Activated T-helper 1 cell treated with anti-CD3 and anti-CD28 coated beads, Interleukin-12 subunit alpha, Interleukin-12 subunit beta, Interleukin-2, Interleukin-4 antibody, amounts not matched to agents 30 ng/mL and 10 ng/mL and 1 ng/mL, durations not matched to agents 14 hours and 24 hours and 36 hours (primary cell): ENCODE data around the gene RERE. TPM values are rescaled to one million over a fixed set of nuclear protein-coding genes. Genes with fewer than 3 reads are reported as not detected.

Source experiments
- DNase-seq: peaks from one replicate; pipeline ENCODE4 v3.0.0; 2021; ENCODE audit warnings: low spot score
- H3K27ac Mint-ChIP-seq: one replicate; pipeline ENCODE4 v1.8.0; 2021; ENCODE audit warnings: mild to moderate bottlenecking, mixed read lengths
- H3K27me3 Mint-ChIP-seq: one replicate; pipeline ENCODE4 v1.8.0; 2022; ENCODE audit warnings: mild to moderate bottlenecking, moderate library complexity, mixed read lengths; ENCODE audit not compliant: insufficient read depth
- H3K36me3 Mint-ChIP-seq: one replicate; pipeline ENCODE4 v1.8.0; 2021; ENCODE audit warnings: low read depth, mixed read lengths
- H3K4me1 Mint-ChIP-seq: one replicate; pipeline ENCODE4 v1.8.0; 2021; ENCODE audit warnings: low read depth, mixed read lengths
- H3K4me3 Mint-ChIP-seq: one replicate; pipeline ENCODE4 v1.8.0; 2021; ENCODE audit warnings: mild to moderate bottlenecking, moderate library complexity, mixed read lengths
- H3K9me3 Mint-ChIP-seq: one replicate; pipeline ENCODE4 v1.8.0; 2021; ENCODE audit warnings: mixed read lengths
- intact Hi-C: fragments of 100-400 bp; cut with micrococcal nuclease; formaldehyde crosslinking; loops from one replicate; pipeline ENCODE4 v1.15.1; 2024
- total RNA-seq: library from RNA; stranded (reverse); gene quantifications from 2 replicates; pipeline ENCODE4 v1.2.3, GENCODE V29; 2022

The RERE gene
- total RNA-seq, 1 donor from 2014 or later = 82.0 TPM

- Mint-ChIP-seq H3K36me3 (peaks cover 8% of the 10 kb centered on the region), H3K4me3 (no peak overlapping the region), H3K4me1 (peaks cover 33% of the 10 kb centered on the region), H3K27me3 (no peaks in the 10 kb centered on the region), H3K9me3 (no peaks in the 10 kb centered on the region), H3K27ac (no peak overlapping the region)
- intact Hi-C loops = no loop called here
- no peak for DNase-seq
Observed at GRCh38 chr1:8680664-8681650, 136.5 kb downstream of the RERE start.

DNA sequence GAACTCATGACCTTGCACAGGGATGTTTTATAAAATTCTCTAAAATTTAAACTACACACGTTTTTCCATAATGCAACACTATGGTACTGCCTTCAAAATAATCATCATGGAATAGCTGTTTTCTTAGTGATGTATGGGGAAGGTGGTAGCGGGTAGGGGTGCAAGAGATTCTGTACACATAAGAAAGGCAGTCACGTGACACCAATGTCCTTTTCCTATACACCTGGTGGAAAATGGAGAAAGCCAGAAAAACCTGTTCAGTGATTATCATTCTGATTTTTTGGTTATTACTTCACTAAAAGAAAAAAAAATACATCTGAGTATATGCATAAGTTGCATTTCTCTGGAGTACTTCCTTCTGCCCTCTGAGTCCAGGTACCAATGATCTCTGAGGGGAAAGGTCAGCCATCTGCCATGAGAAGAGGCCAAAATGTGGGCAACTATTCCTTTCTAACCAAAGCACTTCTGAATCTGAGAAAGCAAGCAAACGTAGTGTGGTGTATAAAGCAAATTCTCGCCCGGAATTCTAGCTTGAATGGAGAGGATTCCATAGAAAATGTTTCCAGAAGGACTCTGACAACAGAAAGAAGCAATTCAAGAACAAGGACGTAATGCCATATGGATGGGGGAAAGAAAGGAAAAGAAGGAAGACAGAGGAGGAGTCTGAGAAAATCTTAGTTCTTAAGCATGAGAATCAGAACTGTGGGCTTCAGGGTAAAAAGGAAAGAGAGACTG, 137.3 kb downstream of the RERE start:
- peaks cover 8% of the 10 kb centered on the region for H3K36me3 Mint-ChIP-seq
- intact Hi-C loops = loop anchor here (1.0 to 10.0 kb wide), 3 partner anchors 21 to 45 kb away; no protein-coding TSS in a partner anchor
- no peaks in the 10 kb centered on the region for H3K27me3 Mint-ChIP-seq

DNA sequence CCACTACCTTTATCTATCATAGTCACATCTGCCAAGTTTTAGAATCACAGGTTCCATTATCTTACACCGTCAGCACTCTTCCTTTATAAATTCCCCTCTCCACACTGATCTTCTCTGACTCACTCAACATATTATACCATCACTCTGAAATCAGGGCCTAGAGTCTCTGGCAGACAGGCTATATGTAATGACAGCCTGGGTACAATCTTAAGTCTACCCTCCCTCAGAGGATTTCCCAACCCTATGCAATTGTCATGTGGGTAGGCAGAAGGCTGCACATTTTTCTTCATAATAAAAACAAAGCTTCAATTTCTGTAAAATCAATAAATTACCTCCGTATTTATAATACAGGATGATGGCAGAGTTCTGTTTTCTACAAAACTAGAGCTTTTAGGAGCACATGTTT, 138.0 kb downstream of the RERE start:
- no peaks in the 10 kb centered on the region for H3K9me3 Mint-ChIP-seq
- peaks cover 23% of the 10 kb centered on the region for H3K4me1 Mint-ChIP-seq
- H3K27me3 Mint-ChIP-seq = no peaks in the 10 kb centered on the region
- intact Hi-C loops = loop anchor here (1.0 to 10.0 kb wide), 3 partner anchors 22 to 45 kb away; no protein-coding TSS in a partner anchor
- no peak overlapping the region for H3K4me3 Mint-ChIP-seq
- peaks cover 8% of the 10 kb centered on the region for H3K36me3 Mint-ChIP-seq
- DNase-seq = no peak
- no peak overlapping the region for H3K27ac Mint-ChIP-seq

More for the DNA sequence above, 137.3 kb downstream of the RERE start:
- Mint-ChIP-seq H3K4me1 (peaks cover 30% of the 10 kb centered on the region), H3K4me3 (no peak overlapping the region), H3K27ac (no peak overlapping the region), H3K9me3 (no peaks in the 10 kb centered on the region)
- no peak for DNase-seq

- no peak overlapping the region for H3K4me3 Mint-ChIP-seq
- peaks cover 21% of the 10 kb centered on the region for H3K4me1 Mint-ChIP-seq
- H3K27ac Mint-ChIP-seq = no peak overlapping the region
- no peaks in the 10 kb centered on the region for H3K9me3 Mint-ChIP-seq
- intact Hi-C loops = loop anchor here (1.0 to 10.0 kb wide), 3 partner anchors 22 to 46 kb away; no protein-coding TSS in a partner anchor
- H3K27me3 Mint-ChIP-seq = no peaks in the 10 kb centered on the region
- H3K36me3 Mint-ChIP-seq = peaks cover 8% of the 10 kb centered on the region
- DNase-seq = no peak
Observed at GRCh38 chr1:8678673-8679394, 138.6 kb downstream of the RERE start.

- Mint-ChIP-seq H3K27ac (no peak overlapping the region), H3K4me1 (peaks cover 17% of the 10 kb centered on the region), H3K36me3 (peaks cover 6% of the 10 kb centered on the region), H3K4me3 (no peak overlapping the region), H3K27me3 (no peaks in the 10 kb centered on the region), H3K9me3 (no peaks in the 10 kb centered on the region)
- no peak for DNase-seq
- intact Hi-C loops = loop anchor here (10.0 kb wide), 1 partner anchor 47 kb away; no protein-coding TSS in a partner anchor
Observed at GRCh38 chr1:8677782-8678181, 139.7 kb downstream of the RERE start.

DNA sequence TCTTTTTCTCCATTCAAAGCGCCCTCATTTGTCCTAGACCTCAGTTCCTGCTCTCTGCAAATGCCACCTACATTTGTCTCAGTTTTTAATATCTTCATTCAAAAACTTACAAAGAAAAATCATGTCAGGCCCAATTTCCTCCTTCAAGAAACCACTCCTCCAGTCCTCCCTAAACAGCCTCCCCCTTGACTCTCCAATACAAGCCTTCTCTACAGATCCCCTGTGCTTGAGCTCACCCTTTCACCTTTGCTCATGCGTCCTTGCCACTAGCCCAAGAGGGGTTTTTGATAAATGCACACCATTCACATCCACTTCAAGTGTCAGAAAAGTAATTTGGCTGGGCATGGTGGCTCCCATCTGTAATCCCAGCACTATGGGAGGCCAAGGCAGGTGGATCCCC, 140.6 kb downstream of the RERE start:
- intact Hi-C loops = loop anchor here (10.0 kb wide), 1 partner anchor 48 kb away; no protein-coding TSS in a partner anchor
- Mint-ChIP-seq H3K4me1 (peaks cover 27% of the 10 kb centered on the region), H3K4me3 (no peak overlapping the region), H3K27ac (no peak overlapping the region), H3K27me3 (no peaks in the 10 kb centered on the region), H3K9me3 (no peaks in the 10 kb centered on the region), H3K36me3 (peaks cover 6% of the 10 kb centered on the region)
- DNase-seq = no peak

DNA sequence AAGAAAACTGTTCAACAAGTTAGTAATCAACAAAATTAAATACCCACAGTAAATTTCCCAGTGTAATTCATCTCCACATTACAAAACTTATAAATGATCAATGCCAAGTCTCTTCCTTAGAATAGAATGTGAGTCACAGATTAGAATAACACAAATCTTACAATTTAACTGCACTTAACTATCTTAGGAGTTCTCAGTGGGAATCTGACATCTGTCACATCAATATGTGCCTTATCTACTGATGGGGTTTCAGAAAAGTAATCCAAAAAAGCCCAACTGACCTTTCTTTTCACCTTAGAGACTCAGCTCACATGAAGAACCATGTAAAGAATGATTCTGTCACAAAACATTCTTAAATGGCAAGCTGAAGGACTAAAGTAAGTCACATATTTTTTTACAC, 141.4 kb downstream of the RERE start:
- H3K4me1 Mint-ChIP-seq = peaks cover 34% of the 10 kb centered on the region
- intact Hi-C loops = loop anchor here (10.0 kb wide), 1 partner anchor 49 kb away; no protein-coding TSS in a partner anchor

GRCh38 chr1:8674912-8675311, 142.5 kb downstream of the RERE start:
- peaks cover 46% of the 10 kb centered on the region for H3K4me1 Mint-ChIP-seq

More for the DNA sequence above, 141.4 kb downstream of the RERE start:
- Mint-ChIP-seq H3K36me3 (peaks cover 6% of the 10 kb centered on the region), H3K27me3 (no peaks in the 10 kb centered on the region), H3K4me3 (no peak overlapping the region), H3K9me3 (no peaks in the 10 kb centered on the region), H3K27ac (no peak overlapping the region)
- DNase-seq = no peak

DNA sequence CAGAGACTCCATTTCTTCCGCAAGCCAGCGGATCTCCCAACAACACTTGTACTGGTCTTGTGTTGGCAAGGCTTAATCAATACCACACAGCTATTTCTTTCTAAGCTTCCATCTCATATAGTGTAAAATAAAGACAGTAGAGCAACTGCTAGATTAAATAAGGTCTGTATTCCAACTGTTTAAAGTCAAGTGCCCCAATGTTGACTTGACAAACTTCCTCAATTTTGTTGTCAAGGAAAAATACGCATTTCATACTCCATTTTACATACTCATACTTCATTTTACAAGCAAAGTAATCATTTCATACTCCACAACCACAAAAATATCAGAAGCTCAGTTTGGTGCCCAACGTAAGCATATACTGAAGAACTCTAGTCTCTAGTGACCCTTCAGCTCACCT, 143.0 kb downstream of the RERE start:
- Mint-ChIP-seq H3K27me3 (no peaks in the 10 kb centered on the region), H3K27ac (no peak overlapping the region), H3K9me3 (no peaks in the 10 kb centered on the region), H3K4me1 (peaks cover 50% of the 10 kb centered on the region), H3K36me3 (peaks cover 8% of the 10 kb centered on the region), H3K4me3 (no peak overlapping the region)
- no peak for DNase-seq
- intact Hi-C loops = loop anchor here (10.0 kb wide), 1 partner anchor 50 kb away; no protein-coding TSS in a partner anchor

More at GRCh38 chr1:8674912-8675311, 142.5 kb downstream of the RERE start:
- Mint-ChIP-seq H3K27me3 (no peaks in the 10 kb centered on the region), H3K36me3 (peaks cover 8% of the 10 kb centered on the region), H3K9me3 (no peaks in the 10 kb centered on the region), H3K4me3 (no peak overlapping the region), H3K27ac (no peak overlapping the region)
- no peak for DNase-seq
- intact Hi-C loops = loop anchor here (10.0 kb wide), 1 partner anchor 50 kb away; no protein-coding TSS in a partner anchor

DNA sequence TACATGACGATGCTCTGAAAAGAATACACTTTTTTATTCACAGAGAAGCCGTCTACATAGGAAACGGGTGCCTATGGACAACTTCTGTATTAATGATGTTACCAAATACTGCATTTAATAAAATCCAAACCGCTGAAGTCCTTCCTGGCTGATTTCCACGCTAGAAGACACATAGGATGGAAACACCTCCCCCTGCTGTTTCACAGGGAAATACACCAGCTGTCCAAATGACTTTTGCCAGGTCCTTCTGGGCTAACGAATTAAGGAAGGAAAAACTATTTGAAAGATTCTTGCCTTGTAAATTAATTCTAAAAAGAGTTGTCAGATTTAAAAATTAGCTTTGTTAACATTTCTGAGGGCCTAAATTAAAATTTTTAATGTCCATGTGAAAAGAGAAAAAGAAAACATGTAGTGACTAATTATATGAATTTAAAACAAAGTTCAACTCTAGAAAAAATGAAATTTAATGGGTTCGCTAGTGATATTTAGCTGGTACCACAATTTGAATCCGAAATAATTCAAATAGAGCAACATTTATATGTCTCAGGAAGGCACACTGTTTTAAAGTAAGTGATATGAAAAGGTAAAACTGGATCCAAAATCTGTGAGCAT, 146.0 kb downstream of the RERE start:
- no peaks in the 10 kb centered on the region for H3K27me3 Mint-ChIP-seq
- H3K9me3 Mint-ChIP-seq = no peaks in the 10 kb centered on the region
- intact Hi-C loops = loop anchor here (1.0 to 10.0 kb wide), 2 partner anchors 53 to 110 kb away; no protein-coding TSS in a partner anchor
- H3K27ac Mint-ChIP-seq = no peak overlapping the region
- peaks cover 2% of the 10 kb centered on the region for H3K36me3 Mint-ChIP-seq
- peaks cover 49% of the 10 kb centered on the region for H3K4me1 Mint-ChIP-seq
- H3K4me3 Mint-ChIP-seq = no peak overlapping the region
- DNase-seq = no peak

GRCh38 chr1:8670371-8670818, 147.0 kb downstream of the RERE start:
- intact Hi-C loops = loop anchor here (10.0 kb wide), 1 partner anchor 54 kb away; no protein-coding TSS in a partner anchor
- H3K27me3 Mint-ChIP-seq = no peaks in the 10 kb centered on the region
- H3K36me3 Mint-ChIP-seq = peaks cover 2% of the 10 kb centered on the region
- no peaks in the 10 kb centered on the region for H3K9me3 Mint-ChIP-seq
- H3K4me1 Mint-ChIP-seq = peaks cover 43% of the 10 kb centered on the region
- no peak overlapping the region for H3K4me3 Mint-ChIP-seq
- no peak for DNase-seq
- H3K27ac Mint-ChIP-seq = peak overlapping the region; percentile 35
